Natural killer cell (primary cell): ENCODE measurements around the gene LPAR1. TPM values are rescaled to one million over a fixed set of nuclear protein-coding genes. Genes with fewer than 3 reads are reported as not detected.

Experiments used
- ATAC-seq, 3 donors: fragments of 150-1000 bp in 2 of 3; fragments of 200-7000 bp in 1 of 3; cut with Tn5 transposase; 1 replicate in 1 of 3; 2 replicates in 2 of 3; pipeline ENCODE4 v1.10.0; 2021; ENCODE audit warnings: mild to moderate bottlenecking in 2 of 3, moderate library complexity in 2 of 3
- DNase-seq, 2 donors: peaks; one replicate each; pipeline versions ENCODE4 v3.0.0 to v3.0.0-alpha.2; 2013 to 2021; ENCODE audit warnings: mixed read lengths in 1 of 2
- H3K27ac ChIP-seq: one replicate; pipeline ENCODE4 v1.5.1; 2013; ENCODE audit warnings: mild to moderate bottlenecking, low read length
- H3K27me3 ChIP-seq: one replicate; pipeline ENCODE4 v1.6.1; 2013; ENCODE audit warnings: low read length; ENCODE audit not compliant: control insufficient read depth, insufficient read depth
- H3K36me3 ChIP-seq: one replicate; pipeline ENCODE4 v1.6.1; 2013; ENCODE audit warnings: low read length; ENCODE audit not compliant: control insufficient read depth, insufficient read depth
- H3K4me1 ChIP-seq: one replicate; pipeline ENCODE4 v1.6.1; 2013; ENCODE audit warnings: low read length; ENCODE audit not compliant: control insufficient read depth, insufficient read depth
- H3K4me3 ChIP-seq: one replicate; pipeline ENCODE4 v1.5.1; 2013; ENCODE audit warnings: low read length
- H3K9me3 ChIP-seq: one replicate; pipeline ENCODE4 v1.6.1; 2013; ENCODE audit warnings: low read length; ENCODE audit not compliant: control insufficient read depth, insufficient read depth
- H3K27ac Mint-ChIP-seq, 2 donors: one replicate each; pipeline ENCODE4 v1.8.0; 2022; ENCODE audit warnings: mild to moderate bottlenecking in 2 of 2, mixed read lengths in 2 of 2, moderate library complexity in 1 of 2
- H3K27me3 Mint-ChIP-seq, 2 donors: one replicate each; pipeline ENCODE4 v1.8.0; 2022; ENCODE audit warnings: low read depth in 2 of 2, mixed read lengths in 2 of 2
- H3K36me3 Mint-ChIP-seq: one replicate; pipeline ENCODE4 v1.8.0; 2022; ENCODE audit warnings: mixed read lengths
- H3K4me1 Mint-ChIP-seq, 2 donors: one replicate each; pipeline ENCODE4 v1.8.0; 2022; ENCODE audit warnings: mixed read lengths in 2 of 2
- H3K4me3 Mint-ChIP-seq: one replicate; pipeline ENCODE4 v1.8.0; 2022; ENCODE audit warnings: mild to moderate bottlenecking, moderate library complexity, mixed read lengths
- H3K9me3 Mint-ChIP-seq, 2 donors: one replicate each; pipeline ENCODE4 v1.8.0; 2022; ENCODE audit warnings: mixed read lengths in 2 of 2
- CTCF ChIP-seq: fragments of 200-600 bp; IDR thresholded peaks from one replicate; pipeline ENCODE4 v1.8.0; 2022; ENCODE audit warnings: antibody characterized with exemption
- WGBS: methylation state at CpG from one replicate; pipeline ENCODE4 v1.1.7; 2013; ENCODE audit warnings: missing lambda C conversion rate; ENCODE audit not compliant: insufficient coverage; 5-methylcytosine and 5-hydroxymethylcytosine counted together
- intact Hi-C: fragments of 100-400 bp; cut with micrococcal nuclease; formaldehyde crosslinking; loops from one replicate; pipeline ENCODE4 v1.14.2; 2022
- total RNA-seq, 4 donors: library from RNA; stranded (reverse); fragments of 120-200 nt in 1 of 4; gene quantifications; one replicate each; pipeline versions ENCODE4 v1.2.3 to v1.2.4, GENCODE V29; 2013 to 2022

LPAR1 gene
- total RNA-seq, 3 donors from 2014 or later (not counting 1 experiment from before 2014, with no cell fraction given) = 0.48 to 0.50 TPM; not detected in 1

- intact Hi-C loops = no loop called here
- Mint-ChIP-seq H3K4me3 (no peak overlapping the region), H3K27ac (no peak overlapping the region), H3K4me1 (no peaks in the 10 kb centered on the region), H3K27me3 (no peaks in the 10 kb centered on the region), H3K36me3 (peaks cover 4% of the 10 kb centered on the region), H3K9me3 (peaks cover 8 to 12% of the 10 kb centered on the region in 2 donors)
- no peak for TF ChIP-seq CTCF
- DNase-seq = no peak
- 80% methylated on average over 4 of the region's 6 CpGs for WGBS
- H3K27me3 ChIP-seq = no peaks in the 10 kb centered on the region
- no peaks in the 10 kb centered on the region for H3K36me3 ChIP-seq
- no peak overlapping the region for H3K4me3 ChIP-seq
- no peak overlapping the region for H3K27ac ChIP-seq
- H3K4me1 ChIP-seq = no peaks in the 10 kb centered on the region
- no peak for ATAC-seq
- peaks cover 4% of the 10 kb centered on the region for H3K9me3 ChIP-seq
Measured at GRCh38 chr9:110900917-110901316, 137.4 kb downstream of the LPAR1 start.

GRCh38 chr9:110900456-110900855, 137.8 kb downstream of the LPAR1 start:
- no peak for ATAC-seq
- H3K9me3 Mint-ChIP-seq = peaks cover 8 to 12% of the 10 kb centered on the region in 2 donors
- TF ChIP-seq CTCF = no peak
- no peak overlapping the region for H3K4me3 Mint-ChIP-seq
- H3K27me3 Mint-ChIP-seq = no peaks in the 10 kb centered on the region
- H3K4me1 ChIP-seq = no peaks in the 10 kb centered on the region
- WGBS = 95% methylated on average over 1 of the region's 1 CpG
- H3K27ac Mint-ChIP-seq = no peak overlapping the region
- H3K4me3 ChIP-seq = no peak overlapping the region
- no peaks in the 10 kb centered on the region for H3K4me1 Mint-ChIP-seq
- peaks cover 4% of the 10 kb centered on the region for H3K9me3 ChIP-seq
- peaks cover 4% of the 10 kb centered on the region for H3K36me3 Mint-ChIP-seq
- H3K27me3 ChIP-seq = no peaks in the 10 kb centered on the region
- intact Hi-C loops = no loop called here
- DNase-seq = no peak
- no peak overlapping the region for H3K27ac ChIP-seq
- no peaks in the 10 kb centered on the region for H3K36me3 ChIP-seq

- Histone ChIP-seq H3K27ac (no peak overlapping the region), H3K27me3 (no peaks in the 10 kb centered on the region), H3K36me3 (no peaks in the 10 kb centered on the region), H3K9me3 (peaks cover 4% of the 10 kb centered on the region), H3K4me3 (no peak overlapping the region), H3K4me1 (no peaks in the 10 kb centered on the region)
- Mint-ChIP-seq H3K36me3 (peaks cover 4% of the 10 kb centered on the region), H3K27ac (no peak overlapping the region), H3K27me3 (no peaks in the 10 kb centered on the region), H3K4me1 (no peaks in the 10 kb centered on the region), H3K4me3 (no peak overlapping the region), H3K9me3 (peaks cover 8 to 9% of the 10 kb centered on the region in 2 donors)
- intact Hi-C loops = no loop called here
- DNase-seq (no peak), ATAC-seq (no peak)
- TF ChIP-seq CTCF = no peak
- no CpG with 5 or more reads among the region's 2 CpGs for WGBS
Measured at GRCh38 chr9:110898866-110899265, 139.4 kb downstream of the LPAR1 start.

GRCh38 chr9:110898358-110898757, 139.9 kb downstream of the LPAR1 start:
- DNase-seq (no peak), ATAC-seq (no peak)
- H3K4me1 ChIP-seq = no peaks in the 10 kb centered on the region
- no peak overlapping the region for H3K27ac Mint-ChIP-seq
- H3K4me3 Mint-ChIP-seq = no peak overlapping the region
- H3K4me3 ChIP-seq = no peak overlapping the region
- peaks cover 8 to 9% of the 10 kb centered on the region in 2 donors for H3K9me3 Mint-ChIP-seq
- no peaks in the 10 kb centered on the region for H3K27me3 ChIP-seq
- TF ChIP-seq CTCF = no peak
- H3K36me3 Mint-ChIP-seq = peaks cover 4% of the 10 kb centered on the region
- peaks cover 4% of the 10 kb centered on the region for H3K9me3 ChIP-seq
- no peaks in the 10 kb centered on the region for H3K36me3 ChIP-seq
- 85% methylated on average over 6 of the region's 7 CpGs for WGBS
- intact Hi-C loops = no loop called here
- H3K27ac ChIP-seq = no peak overlapping the region
- H3K4me1 Mint-ChIP-seq = no peaks in the 10 kb centered on the region
- no peaks in the 10 kb centered on the region for H3K27me3 Mint-ChIP-seq
